ENCODE measurements around the gene METTL1. TPM values are rescaled to one million over a fixed set of nuclear protein-coding genes. Genes with fewer than 3 reads are reported as not detected.
A peak's percentile ranks its signal among the peaks of the same experiment; 100 is the strongest.

METTL1 gene
- total RNA-seq, 1 experiment from 2014 or later, result 13.8 TPM

DNA sequence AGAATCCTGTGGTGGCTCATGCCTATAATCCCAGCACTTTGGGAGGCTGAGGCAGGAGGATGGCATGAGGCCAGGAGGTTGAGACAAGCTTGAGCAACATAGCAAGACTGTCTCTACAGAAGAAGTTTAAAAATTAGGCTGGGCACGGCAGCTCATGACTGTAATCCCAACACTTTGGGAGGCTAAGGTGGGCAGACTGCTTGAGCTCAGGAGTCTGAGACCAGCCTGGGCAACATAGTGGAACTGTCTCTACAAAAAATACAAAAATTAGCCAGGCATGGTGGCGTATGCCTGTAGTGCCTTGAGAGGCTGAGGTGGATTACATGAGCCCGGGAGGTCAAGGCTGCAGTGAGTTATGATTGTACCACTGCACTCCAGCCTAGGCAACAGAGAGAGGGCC is 4.0 kb downstream of the METTL1 start:
- Histone ChIP-seq H3K4me3 (ENCODE audit: insufficient read depth, low read depth, low read length) (no peak overlapping the region), H3K27me3 (ENCODE audit: control insufficient read depth, insufficient read depth, low read length) (peaks cover 47% of the 10 kb centered on the region), H3K36me3 (replicated peaks; ENCODE audit: control insufficient read depth, insufficient read depth, low read length) (peaks cover 16% of the 10 kb centered on the region)
- DNase-seq, result no peak

DNA sequence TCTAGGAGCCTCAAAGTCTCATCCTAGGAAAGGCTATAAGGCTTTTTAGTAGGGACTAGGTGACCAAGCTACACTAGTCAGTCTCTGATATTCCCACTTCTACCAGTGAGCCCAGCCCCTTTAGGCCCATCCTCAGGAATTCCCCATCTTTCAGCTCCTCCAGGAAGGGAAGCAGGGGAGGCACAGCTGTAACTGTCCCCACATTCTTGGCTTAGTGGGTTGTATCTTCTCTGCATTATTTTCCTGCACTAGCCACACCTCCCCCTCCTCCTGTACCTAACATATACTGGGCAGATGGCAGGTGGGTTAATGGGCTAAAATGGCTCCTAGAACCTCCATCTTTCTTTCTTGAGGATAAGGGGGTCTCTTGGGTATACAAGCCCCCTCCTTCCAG is 4.6 kb downstream of the METTL1 start:
- Histone ChIP-seq H3K36me3 (replicated peaks; ENCODE audit: control insufficient read depth, insufficient read depth, low read length) (peaks cover 16% of the 10 kb centered on the region), H3K4me3 (ENCODE audit: insufficient read depth, low read depth, low read length) (no peak overlapping the region), H3K27me3 (ENCODE audit: control insufficient read depth, insufficient read depth, low read length) (peaks cover 51% of the 10 kb centered on the region)
- peak; percentile 46 for DNase-seq

DNA sequence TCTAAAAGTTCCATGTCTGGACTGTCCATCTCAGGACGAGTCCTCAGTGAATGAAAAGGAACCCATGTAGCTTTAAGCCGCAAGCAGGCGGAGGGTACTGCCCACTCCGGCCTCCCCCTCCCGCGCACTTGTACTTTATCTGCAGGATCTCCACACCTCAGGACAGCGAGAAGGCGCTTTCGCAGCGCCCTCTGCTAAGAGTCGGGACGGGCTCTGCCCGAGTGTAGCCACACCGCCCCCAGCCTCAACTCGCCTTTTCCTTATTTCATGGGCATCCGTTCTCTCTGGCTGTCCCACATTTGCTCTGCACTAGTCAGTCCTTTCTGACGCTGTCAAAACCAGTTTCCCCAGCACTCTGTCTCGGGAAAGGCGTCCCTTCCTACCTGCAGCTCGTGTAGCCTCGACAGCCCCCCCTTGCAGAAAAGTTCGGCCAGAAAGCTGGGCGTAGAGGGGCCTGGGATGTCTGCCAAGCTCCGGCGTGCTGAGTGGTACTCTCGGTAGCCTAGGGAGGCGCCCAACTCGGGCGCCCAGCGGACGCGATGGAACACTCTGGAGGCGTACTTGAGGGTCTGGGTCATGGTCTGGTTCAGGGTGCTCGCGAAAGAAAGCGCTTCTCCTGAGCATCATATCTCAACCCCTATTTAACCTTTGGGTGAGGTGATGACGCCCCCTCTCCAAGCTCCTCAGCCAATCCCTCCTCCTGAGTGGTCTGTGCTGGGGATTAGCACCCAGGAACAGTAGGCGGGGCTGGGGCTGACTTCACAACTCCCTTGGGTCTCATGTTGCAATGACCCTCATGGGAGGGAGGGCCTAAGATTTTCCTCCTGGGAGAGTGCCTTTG is 5.2 kb downstream of the METTL1 start, which contains the start of gene CYP27B1:
CYP27B1 (minus strand) TSS at position 615 of the 841 bp plus-strand sequence; CDS start at position 578, 37 bp downstream.
- DNase-seq, result peak; percentile 86
- Histone ChIP-seq H3K27me3 (ENCODE audit: control insufficient read depth, insufficient read depth, low read length) (peaks cover 55% of the 10 kb centered on the region), H3K36me3 (replicated peaks; ENCODE audit: control insufficient read depth, insufficient read depth, low read length) (peaks cover 16% of the 10 kb centered on the region), H3K4me3 (ENCODE audit: insufficient read depth, low read depth, low read length) (peak within 1 kb of the TSS; percentile 48; the same call in 1 of the 2 replicates)

- H3K4me3 ChIP-seq (ENCODE audit: insufficient read depth, low read depth, low read length), result peak overlapping the region; percentile 48
- peak; percentile 70 for DNase-seq
- H3K27me3 ChIP-seq (ENCODE audit: control insufficient read depth, insufficient read depth, low read length), result peaks cover 63% of the 10 kb centered on the region
- H3K36me3 ChIP-seq (replicated peaks; ENCODE audit: control insufficient read depth, insufficient read depth, low read length), result peaks cover 16% of the 10 kb centered on the region
These were observed 6.0 kb downstream of the METTL1 start for GRCh38 chr12:57765698-57766463.

DNA sequence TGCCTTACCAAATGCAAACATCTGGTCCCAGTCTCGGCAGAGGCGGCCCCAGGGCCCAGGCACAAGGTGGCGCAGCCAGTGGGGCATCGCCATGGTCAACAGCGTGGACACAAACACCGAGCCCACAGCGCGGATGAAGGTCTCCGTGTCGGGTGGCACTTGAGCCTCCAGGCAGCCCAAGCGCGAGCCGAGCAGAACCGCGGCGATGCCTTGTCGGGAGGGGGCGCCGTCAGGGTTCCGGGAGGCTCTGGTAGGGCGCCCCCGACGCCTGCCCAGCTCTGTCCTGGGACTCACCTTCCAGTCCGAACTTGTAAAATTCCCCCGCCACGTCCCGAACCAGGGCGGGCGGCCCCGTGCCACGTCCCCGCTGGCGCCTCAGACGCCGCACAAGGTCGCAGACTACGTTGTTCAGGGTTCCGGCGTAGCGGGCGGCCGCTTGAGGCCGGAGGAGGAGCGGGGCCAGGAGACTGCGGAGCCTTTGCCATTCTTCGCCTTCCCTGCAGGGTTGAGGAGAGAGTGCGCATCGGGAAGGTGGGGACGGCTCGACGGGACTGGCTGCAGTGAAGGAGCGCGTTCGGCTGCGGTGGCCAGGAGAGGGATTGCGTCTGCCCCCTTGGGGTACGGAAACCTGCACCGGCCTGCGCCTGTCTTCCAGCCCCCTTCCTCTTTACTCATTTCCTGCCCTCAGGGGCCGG is 6.8 kb downstream of the METTL1 start:
- Histone ChIP-seq H3K36me3 (replicated peaks; ENCODE audit: control insufficient read depth, insufficient read depth, low read length) (peaks cover 11% of the 10 kb centered on the region), H3K4me3 (ENCODE audit: insufficient read depth, low read depth, low read length) (peak overlapping the region; percentile 48), H3K27me3 (ENCODE audit: control insufficient read depth, insufficient read depth, low read length) (peaks cover 66% of the 10 kb centered on the region)
- peak; percentile 91 for DNase-seq

- H3K36me3 ChIP-seq (replicated peaks; ENCODE audit: control insufficient read depth, insufficient read depth, low read length), result peaks cover 9% of the 10 kb centered on the region
- DNase-seq, result no peak
- peaks cover 66% of the 10 kb centered on the region for H3K27me3 ChIP-seq (ENCODE audit: control insufficient read depth, insufficient read depth, low read length)
- peak overlapping the region; percentile 48 for H3K4me3 ChIP-seq (ENCODE audit: insufficient read depth, low read depth, low read length)
These were observed 7.3 kb downstream of the METTL1 start for GRCh38 chr12:57764662-57765002.

- peaks cover 68% of the 10 kb centered on the region for H3K27me3 ChIP-seq (ENCODE audit: control insufficient read depth, insufficient read depth, low read length)
- H3K4me3 ChIP-seq (ENCODE audit: insufficient read depth, low read depth, low read length), result no peak overlapping the region; the same call in 1 of the 2 replicates
These were observed 7.8 kb downstream of the METTL1 start for GRCh38 chr12:57763881-57764661.

GRCh38 chr12:57762463-57762862 is 9.4 kb downstream of the METTL1 start:
- H3K36me3 ChIP-seq (replicated peaks; ENCODE audit: control insufficient read depth, insufficient read depth, low read length), result no peaks in the 10 kb centered on the region
- no peak overlapping the region for H3K4me3 ChIP-seq (ENCODE audit: insufficient read depth, low read depth, low read length)
- H3K27me3 ChIP-seq (ENCODE audit: control insufficient read depth, insufficient read depth, low read length), result peaks cover 84% of the 10 kb centered on the region
- no peak for DNase-seq

More at GRCh38 chr12:57763881-57764661, 7.8 kb downstream of the METTL1 start:
- peaks cover 4% of the 10 kb centered on the region for H3K36me3 ChIP-seq (replicated peaks; ENCODE audit: control insufficient read depth, insufficient read depth, low read length)
- no peak for DNase-seq

DNA sequence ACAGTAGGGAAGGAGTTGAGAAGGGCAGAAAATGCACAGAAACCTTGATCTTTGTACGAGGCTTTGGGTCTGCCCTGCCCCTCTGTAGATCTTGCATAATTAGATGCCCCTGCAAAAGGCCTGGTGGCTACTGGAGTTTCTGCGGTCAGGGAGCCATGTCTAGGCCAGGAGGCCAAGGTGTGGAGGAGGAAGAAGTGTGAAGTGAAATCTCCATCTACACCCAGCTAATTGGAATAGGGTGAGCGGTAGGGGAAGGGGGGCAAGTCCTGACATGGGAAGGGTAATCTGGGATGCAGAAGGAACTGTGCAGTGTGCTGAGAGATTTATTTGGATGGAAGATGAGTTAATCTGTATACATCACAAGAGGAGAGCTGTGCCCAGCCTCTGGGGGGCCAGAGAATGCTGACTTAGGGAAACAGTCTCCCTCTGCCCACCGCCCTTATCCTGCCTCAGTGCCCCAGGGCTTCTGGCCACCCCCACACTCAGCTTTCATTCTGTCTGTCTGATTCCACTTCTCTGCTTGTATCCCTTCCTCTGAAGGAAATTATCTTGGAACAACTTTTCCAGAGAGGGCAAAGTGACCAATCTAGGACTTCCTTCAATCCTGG is 10.4 kb downstream of the METTL1 start:
- no peak for DNase-seq
- Histone ChIP-seq H3K36me3 (replicated peaks; ENCODE audit: control insufficient read depth, insufficient read depth, low read length) (no peaks in the 10 kb centered on the region), H3K27me3 (ENCODE audit: control insufficient read depth, insufficient read depth, low read length) (peaks cover 82% of the 10 kb centered on the region), H3K4me3 (ENCODE audit: insufficient read depth, low read depth, low read length) (no peak overlapping the region)

- H3K4me3 ChIP-seq (ENCODE audit: insufficient read depth, low read depth, low read length), result no peak overlapping the region
- peaks cover 82% of the 10 kb centered on the region for H3K27me3 ChIP-seq (ENCODE audit: control insufficient read depth, insufficient read depth, low read length)
- DNase-seq, result peak; percentile 85
- no peaks in the 10 kb centered on the region for H3K36me3 ChIP-seq (replicated peaks; ENCODE audit: control insufficient read depth, insufficient read depth, low read length)
These were observed 11.4 kb downstream of the METTL1 start for GRCh38 chr12:57760347-57760982.

DNA sequence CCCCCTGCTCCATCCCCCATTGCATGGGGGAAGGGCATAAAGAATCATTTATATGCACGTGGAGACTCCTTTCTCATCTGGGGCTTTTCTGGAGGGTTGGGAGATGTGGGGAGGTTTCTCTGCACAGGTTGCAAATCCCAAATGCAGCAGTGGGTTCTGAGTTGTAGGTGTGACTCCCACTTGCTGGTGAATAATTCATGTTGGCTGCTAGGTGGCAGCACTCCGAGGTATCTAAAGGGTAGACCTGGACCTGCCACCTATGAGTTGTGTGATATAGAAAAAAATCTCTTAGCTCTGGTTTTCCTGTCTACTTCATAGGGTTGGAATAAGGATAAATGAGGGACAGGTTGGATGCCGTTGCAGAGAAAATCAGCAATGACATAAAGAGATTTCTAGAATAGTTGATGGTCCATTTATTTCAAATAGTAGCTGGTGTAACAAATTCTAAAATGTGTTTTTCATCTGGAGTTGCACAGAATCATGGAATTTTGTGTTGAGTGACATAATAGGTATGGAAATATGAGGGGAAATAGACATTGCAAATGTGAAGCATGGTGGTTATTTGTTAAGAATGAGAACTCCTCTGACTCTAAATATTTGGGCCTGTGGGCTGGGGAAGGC is 12.4 kb downstream of the METTL1 start:
- Histone ChIP-seq H3K4me3 (ENCODE audit: insufficient read depth, low read depth, low read length) (no peak overlapping the region), H3K27me3 (ENCODE audit: control insufficient read depth, insufficient read depth, low read length) (peaks cover 78% of the 10 kb centered on the region), H3K36me3 (replicated peaks; ENCODE audit: control insufficient read depth, insufficient read depth, low read length) (no peaks in the 10 kb centered on the region)
- DNase-seq, result peak; percentile 76

GRCh38 chr12:57758552-57759359 is 13.1 kb downstream of the METTL1 start:
- Histone ChIP-seq H3K27me3 (ENCODE audit: control insufficient read depth, insufficient read depth, low read length) (peaks cover 78% of the 10 kb centered on the region), H3K36me3 (replicated peaks; ENCODE audit: control insufficient read depth, insufficient read depth, low read length) (no peaks in the 10 kb centered on the region), H3K4me3 (ENCODE audit: insufficient read depth, low read depth, low read length) (no peak overlapping the region)
- DNase-seq, result no peak

Data from H7 (cell line).